NCI-H510A treated with DMSO at 0.1 percent for 48 hours (cell line): ENCODE data around the gene AAGAB.
A peak's percentile ranks its signal among the peaks of the same experiment; 100 is the strongest.
"Not testable (repeated sequence)": the region's sequence is repeated elsewhere in the genome, so short reads cannot be mapped to it uniquely, and the experiment has no call there.

Source experiments
- DNase-seq: peaks from one replicate; lab custom pipeline; 2025; lab: John Stamatoyannopoulos, UW

The AAGAB gene, protein sequence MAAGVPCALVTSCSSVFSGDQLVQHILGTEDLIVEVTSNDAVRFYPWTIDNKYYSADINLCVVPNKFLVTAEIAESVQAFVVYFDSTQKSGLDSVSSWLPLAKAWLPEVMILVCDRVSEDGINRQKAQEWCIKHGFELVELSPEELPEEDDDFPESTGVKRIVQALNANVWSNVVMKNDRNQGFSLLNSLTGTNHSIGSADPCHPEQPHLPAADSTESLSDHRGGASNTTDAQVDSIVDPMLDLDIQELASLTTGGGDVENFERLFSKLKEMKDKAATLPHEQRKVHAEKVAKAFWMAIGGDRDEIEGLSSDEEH

GRCh38 chr15:67254238-67255175, at the start of gene AAGAB, which contains the start of gene IQCH:
AAGAB (minus strand) TSS chr15:67254661; CDS start chr15:67254631, 30 bp downstream.
IQCH (plus strand) TSS chr15:67254786; CDS start chr15:67254897, 111 bp downstream.
- DNase-seq: peak; percentile 71

GRCh38 chr15:67303490-67304363, 49.3 kb upstream of the AAGAB start:
- DNase-seq: peak; percentile 36

- DNase-seq: no peak
These were observed 46.0 kb upstream of the AAGAB start for GRCh38 chr15:67300266-67301025.

- no peak for DNase-seq
These were observed 42.2 kb upstream of the AAGAB start for GRCh38 chr15:67296684-67297083.

- peak; percentile 6 for DNase-seq
These were observed 41.7 kb upstream of the AAGAB start for GRCh38 chr15:67296188-67296587.

DNA sequence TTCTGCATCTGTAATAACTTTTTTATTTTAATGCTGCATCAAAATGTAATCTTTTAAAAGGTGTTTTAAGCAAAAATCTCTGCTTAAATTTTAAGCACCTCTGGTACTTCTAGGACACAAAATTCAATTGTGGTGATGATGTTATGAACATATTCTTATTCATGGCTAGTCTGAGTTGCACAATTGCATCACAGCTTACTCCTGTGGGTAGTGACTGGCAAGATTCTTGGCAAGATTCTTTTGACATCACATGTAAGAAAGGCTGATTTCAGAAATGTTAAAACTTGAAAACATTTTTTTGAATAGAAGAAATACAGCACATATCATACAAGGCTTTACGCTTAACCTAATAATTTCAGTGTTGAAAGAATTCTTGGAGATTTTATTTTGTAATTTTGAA, 35.9 kb upstream of the AAGAB start:
- DNase-seq: no peak

- not testable (repeated sequence) for DNase-seq
These were observed 31.9 kb upstream of the AAGAB start for GRCh38 chr15:67286400-67286799.

- not testable (repeated sequence) for DNase-seq
These were observed 31.2 kb upstream of the AAGAB start for GRCh38 chr15:67285625-67286024.

DNA sequence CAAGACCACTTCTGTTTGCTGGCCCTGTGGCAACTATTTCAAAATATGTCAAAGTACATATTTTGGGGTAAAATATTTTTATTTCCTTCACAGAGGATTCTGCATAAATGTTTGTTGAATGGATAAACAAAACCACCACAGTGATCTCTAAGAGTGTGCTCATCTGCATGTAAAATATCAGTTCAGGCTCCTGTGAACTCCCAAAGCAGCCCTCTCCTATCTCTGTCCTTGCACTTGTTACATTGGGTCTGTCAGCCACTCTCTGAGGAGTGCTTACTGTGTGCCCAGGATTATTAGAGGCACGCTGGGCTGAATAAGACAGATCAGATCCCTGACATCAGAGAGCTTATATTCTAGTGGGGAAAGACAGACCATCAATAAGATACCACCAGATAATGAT, 27.3 kb upstream of the AAGAB start:
- DNase-seq: no peak

DNA sequence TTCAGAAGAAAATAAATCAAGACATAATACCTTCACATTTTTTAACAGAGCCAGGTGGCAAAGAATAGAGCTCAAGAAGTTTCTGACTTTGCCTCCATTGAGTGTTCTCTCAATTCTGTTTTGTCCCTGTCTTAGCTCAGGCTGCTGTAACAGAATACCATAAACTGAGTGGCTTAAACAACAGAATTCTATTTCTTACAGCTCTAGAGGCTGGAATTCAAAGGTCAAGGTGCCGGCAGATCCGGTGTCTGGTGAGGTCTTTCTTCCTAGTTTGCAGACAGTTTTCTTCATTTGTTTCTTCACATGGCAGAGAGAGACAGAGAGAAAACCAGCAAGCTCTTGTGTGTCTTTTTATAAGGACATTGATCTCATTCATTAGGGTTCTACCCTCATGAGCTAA, 25.8 kb upstream of the AAGAB start:
- no peak for DNase-seq

DNA sequence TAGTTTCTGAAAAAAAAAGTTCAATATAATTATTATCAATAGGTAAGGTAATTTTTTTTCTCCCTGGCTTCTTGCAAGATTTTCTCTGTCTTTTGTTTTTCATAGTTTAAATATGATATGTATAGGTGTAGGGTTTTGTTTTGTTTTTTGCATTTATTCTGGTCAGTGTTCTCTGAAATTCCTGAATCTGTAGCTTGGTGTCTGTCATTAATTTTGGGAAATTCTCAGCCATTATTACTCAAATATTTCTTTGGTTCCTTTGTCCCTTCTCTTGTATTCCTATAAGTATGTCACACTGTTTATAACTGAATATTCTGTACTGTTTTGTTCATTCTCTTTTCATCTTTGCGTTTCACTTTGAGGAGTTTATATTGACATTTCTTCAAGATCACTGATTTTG, 22.2 kb upstream of the AAGAB start:
- no peak for DNase-seq

DNA sequence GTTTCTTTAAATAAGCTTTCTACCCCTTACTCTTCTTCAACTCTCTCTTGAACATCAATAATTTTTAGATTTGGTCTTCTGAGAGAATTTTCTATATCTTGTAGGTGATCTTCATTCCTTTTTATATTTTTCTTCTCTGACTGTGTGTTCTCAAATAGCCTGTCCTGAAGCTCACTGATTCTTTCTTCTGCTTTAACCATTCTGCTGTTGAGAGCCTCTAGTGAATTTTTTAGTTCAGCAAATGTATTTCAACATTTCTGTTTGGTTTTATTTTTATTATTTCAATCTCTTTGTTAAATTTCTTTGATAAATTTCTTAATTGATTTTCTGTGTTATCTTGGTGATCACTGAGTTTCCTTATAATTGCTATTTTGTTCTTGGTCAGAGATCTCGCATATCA, 19.8 kb upstream of the AAGAB start:
- DNase-seq: no peak

DNA sequence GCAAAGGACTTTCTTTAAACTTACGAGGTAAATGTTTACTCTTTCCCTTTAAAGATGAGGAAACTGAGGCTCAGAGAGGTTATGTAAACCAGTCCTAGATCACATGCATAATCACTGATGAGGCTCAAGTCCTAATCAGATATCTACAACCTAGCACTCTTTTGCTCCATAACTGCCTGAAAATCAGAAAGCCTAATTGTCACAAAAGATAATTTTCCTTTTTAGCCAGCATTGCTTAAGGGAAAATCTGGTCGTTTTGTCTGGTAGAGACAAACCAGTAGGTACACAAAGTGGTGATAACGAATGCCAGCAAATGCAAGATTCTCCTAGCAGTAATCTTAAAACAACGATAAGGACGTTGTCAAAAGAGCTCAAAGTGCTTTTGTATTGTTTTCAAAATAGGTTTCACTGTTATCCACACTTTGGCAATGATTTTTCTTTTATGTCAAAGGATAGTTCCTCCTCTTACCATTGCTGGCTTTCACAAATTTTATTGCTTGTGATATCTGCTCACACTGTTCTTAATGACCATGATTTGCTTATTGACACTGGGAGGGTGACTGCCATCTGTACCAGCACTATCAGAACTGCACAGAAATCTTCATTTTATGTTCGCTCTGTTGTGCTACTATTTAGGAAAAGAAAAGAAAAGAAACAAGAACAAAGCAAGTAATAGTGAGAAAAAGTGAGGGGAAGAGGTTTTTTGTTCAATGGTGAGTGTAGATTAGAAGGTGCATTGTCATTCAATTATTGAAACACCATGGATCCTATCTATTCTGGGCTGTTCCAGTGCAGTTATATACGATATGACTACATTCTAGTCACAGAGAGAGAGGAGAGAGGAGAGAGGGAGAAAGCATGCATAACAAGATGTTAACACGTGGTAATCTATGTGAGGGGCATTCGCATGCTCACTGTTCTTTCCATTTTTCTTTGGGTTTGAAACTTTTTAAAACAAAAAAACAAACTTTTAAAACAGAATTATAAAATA, 13.8 kb upstream of the AAGAB start:
- no peak for DNase-seq

GRCh38 chr15:67267440-67267839, 13.0 kb upstream of the AAGAB start:
- no peak for DNase-seq

- DNase-seq: no peak
These were observed 12.4 kb upstream of the AAGAB start for GRCh38 chr15:67266870-67267269.

DNA sequence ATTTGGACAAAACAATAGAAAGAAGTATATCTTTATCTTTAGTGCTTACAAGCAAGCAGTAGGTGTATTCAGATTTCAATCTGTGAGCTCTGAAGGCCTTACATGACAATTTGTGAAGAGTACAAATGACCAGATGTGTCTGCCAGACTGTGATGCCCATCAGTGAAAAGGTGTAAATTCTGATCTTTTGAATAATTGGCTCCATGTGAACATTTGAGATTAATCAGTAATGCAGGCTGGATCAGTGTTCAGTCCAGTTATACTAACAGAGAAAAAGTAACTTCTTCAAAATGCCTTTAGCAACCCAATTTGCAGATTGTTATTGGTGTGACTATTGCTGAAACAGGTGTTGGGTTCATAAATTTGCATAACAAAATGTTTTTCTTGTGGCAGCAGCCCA, 5.3 kb upstream of the AAGAB start:
- DNase-seq: no peak

- no peak for DNase-seq
These were observed 4.9 kb upstream of the AAGAB start for GRCh38 chr15:67259379-67259778.

- not testable (repeated sequence) for DNase-seq
These were observed 4.0 kb upstream of the AAGAB start for GRCh38 chr15:67258412-67258811.

DNA sequence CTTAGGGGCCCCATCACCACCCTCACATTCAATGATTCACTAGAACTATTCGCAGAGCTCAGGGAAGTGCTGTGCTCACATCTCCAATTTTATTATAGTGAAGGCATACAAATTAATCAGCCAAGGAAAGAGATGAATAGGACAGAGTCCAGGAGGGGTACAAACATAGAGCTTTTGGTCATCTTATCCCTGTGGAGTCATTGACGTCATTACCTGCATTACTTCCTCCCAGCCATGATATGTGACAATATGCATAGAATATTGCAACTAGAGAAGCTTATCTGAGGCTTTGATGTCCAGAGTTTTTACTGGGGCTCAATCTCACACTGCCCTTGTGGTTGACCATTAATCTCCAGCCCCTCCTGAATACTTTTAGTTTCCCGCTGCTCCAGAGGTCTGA, 1.6 kb upstream of the AAGAB start:
- no peak for DNase-seq
